Upper lobe of left lung (tissue), 6 donors: ENCODE results near the gene UNKL. TPM values are rescaled to one million over a fixed set of nuclear protein-coding genes. Genes with fewer than 3 reads are reported as not detected.
A peak's percentile ranks its signal among the peaks of the same experiment; 100 is the strongest.

Experiments used
- ATAC-seq, 2 donors: fragments of 200-7000 bp; cut with Tn5 transposase; one replicate each; pipeline ENCODE4 v1.9.1; 2022; ENCODE audit warnings: mild to moderate bottlenecking in 2 of 2, moderate library complexity in 2 of 2; ENCODE audit not compliant: low FRiP score in 2 of 2
- DNase-seq, 2 donors: peaks; one replicate each; pipeline ENCODE4 v3.0.0-alpha.2; 2019 to 2020
- H3K27ac ChIP-seq, 4 donors: fragments of 200-600 bp; sonication (generic); one replicate each; pipeline ENCODE4 v1.5.1; 2016 to 2019
- H3K27me3 ChIP-seq, 4 donors: fragments of 200-600 bp; sonication (generic); one replicate each; pipeline ENCODE4 v1.5.1; 2017 to 2019
- H3K36me3 ChIP-seq, 4 donors: fragments of 200-600 bp; sonication (generic); one replicate each; pipeline ENCODE4 v1.5.1; 2016 to 2019
- H3K4me1 ChIP-seq, 4 donors: fragments of 200-600 bp; sonication (generic); one replicate each; pipeline ENCODE4 v1.5.1; 2018 to 2019
- H3K4me3 ChIP-seq, 4 donors: fragments of 200-600 bp; sonication (generic); one replicate each; pipeline ENCODE4 v1.5.1; 2017 to 2019; ENCODE audit warnings: mild to moderate bottlenecking in 2 of 4, moderate library complexity in 1 of 4
- H3K9me3 ChIP-seq, 4 donors: fragments of 200-600 bp; sonication (generic); one replicate each; pipeline ENCODE4 v1.5.1; 2018 to 2019
- EP300 ChIP-seq, 4 donors: sonication (generic); formaldehyde crosslinking; IDR thresholded peaks; one replicate each; pipeline ENCODE4 v1.5.1; 2017; ENCODE audit warnings: antibody characterized with exemption in 4 of 4, control low read depth in 2 of 4
- POLR2A ChIP-seq, 4 donors: fragments of 450-650 bp; IDR thresholded peaks; one replicate each; pipeline ENCODE4 v1.5.1; 2016 to 2017; ENCODE audit warnings: antibody characterized with exemption in 4 of 4, mild to moderate bottlenecking in 2 of 4
- POLR2AphosphoS5 ChIP-seq, 2 donors: sonication (generic); formaldehyde crosslinking; IDR thresholded peaks; one replicate each; pipeline ENCODE4 v1.5.1; 2017; ENCODE audit warnings: antibody characterized with exemption in 2 of 2
- WGBS, 2 donors: methylation state at CpG; one replicate each; pipeline ENCODE4 v1.1.5; 2017 to 2018; 5-methylcytosine and 5-hydroxymethylcytosine counted together
- total RNA-seq, 6 donors: library from RNA; depleted of rRNA in 4 of 6; stranded (reverse); fragments of >200 nt in 4 of 6; gene quantifications; one replicate each; pipeline versions ENCODE4 v1.1.0 to v1.2.1, GENCODE V29; 2016 to 2021
- TF ChIP-seq, protein P1 (sequence below), 6 experiments: fragments of 450-650 bp in 4 of 6; fragments of 200-600 bp in 2 of 6; sonication (generic) in 2 of 6; IDR thresholded peaks; one replicate each; pipeline ENCODE4 v1.5.1; 2016 to 2019; ENCODE audit warnings: antibody characterized with exemption in 6 of 6
- donor health status: DM: no; HTN: no; CAD: no; lungs with moderate emphysema.
- donor health status: DM: no; HTN: yes; CAD: no; lungs with severe emphysema.

UNKL gene
- total RNA-seq, 6 donors from 2014 or later: 7.6 to 83.8 (median 28.0) TPM

DNA sequence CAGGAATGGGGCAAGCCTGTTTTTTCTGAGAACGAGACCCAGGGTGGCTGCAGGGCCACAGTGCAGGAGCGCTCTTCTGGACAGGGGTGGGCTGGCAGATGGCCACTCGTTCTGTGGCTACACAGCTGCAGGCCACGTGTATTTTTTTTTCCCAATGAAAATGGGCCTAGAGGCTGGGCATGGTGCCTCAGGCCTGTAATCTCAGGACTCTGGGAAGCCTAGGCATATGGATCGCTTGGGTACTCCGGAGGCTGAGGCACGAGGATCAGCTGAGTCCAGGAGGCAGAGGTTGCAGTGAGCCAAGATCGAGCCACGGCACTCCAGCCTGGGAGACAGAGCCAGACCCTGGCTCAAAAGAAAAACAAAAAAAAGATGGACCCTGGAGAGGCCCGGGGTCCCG, 6.8 kb downstream of the UNKL start:
- WGBS, 2 donors: 39 to 52% methylated on average over 9 to 10 of the region's 11 CpGs
- no peak for TF ChIP-seq POLR2A (IDR thresholded peaks at IDR 0.05)
- no peak for TF ChIP-seq POLR2AphosphoS5 (IDR thresholded peaks at IDR 0.05)
- TF ChIP-seq EP300 (IDR thresholded peaks at IDR 0.05): no peak
- TF ChIP-seq, protein P1, sequence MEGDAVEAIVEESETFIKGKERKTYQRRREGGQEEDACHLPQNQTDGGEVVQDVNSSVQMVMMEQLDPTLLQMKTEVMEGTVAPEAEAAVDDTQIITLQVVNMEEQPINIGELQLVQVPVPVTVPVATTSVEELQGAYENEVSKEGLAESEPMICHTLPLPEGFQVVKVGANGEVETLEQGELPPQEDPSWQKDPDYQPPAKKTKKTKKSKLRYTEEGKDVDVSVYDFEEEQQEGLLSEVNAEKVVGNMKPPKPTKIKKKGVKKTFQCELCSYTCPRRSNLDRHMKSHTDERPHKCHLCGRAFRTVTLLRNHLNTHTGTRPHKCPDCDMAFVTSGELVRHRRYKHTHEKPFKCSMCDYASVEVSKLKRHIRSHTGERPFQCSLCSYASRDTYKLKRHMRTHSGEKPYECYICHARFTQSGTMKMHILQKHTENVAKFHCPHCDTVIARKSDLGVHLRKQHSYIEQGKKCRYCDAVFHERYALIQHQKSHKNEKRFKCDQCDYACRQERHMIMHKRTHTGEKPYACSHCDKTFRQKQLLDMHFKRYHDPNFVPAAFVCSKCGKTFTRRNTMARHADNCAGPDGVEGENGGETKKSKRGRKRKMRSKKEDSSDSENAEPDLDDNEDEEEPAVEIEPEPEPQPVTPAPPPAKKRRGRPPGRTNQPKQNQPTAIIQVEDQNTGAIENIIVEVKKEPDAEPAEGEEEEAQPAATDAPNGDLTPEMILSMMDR (IDR thresholded peaks at IDR 0.05): no peak
- Histone ChIP-seq H3K36me3 (peaks cover 0 to 50% (median 21%) of the 10 kb centered on the region in 4 donors), H3K27me3 (no peaks in the 10 kb centered on the region), H3K27ac (peak overlapping the region in 1 of 4 donors; percentile 61), H3K4me3 (peak overlapping the region in 3 of 4 donors; percentile 40 to 49 (median 42)), H3K4me1 (peaks cover 13 to 22% (median 14%) of the 10 kb centered on the region in 4 donors), H3K9me3 (no peaks in the 10 kb centered on the region)
- ATAC-seq (peak; percentile 2 to 9), DNase-seq (no peak)

GRCh38 chr16:1403733-1404132, 10.8 kb downstream of the UNKL start:
- WGBS, 2 donors: 89 to 95% methylated on average over 14 of the region's 14 CpGs
- H3K27me3 ChIP-seq: no peaks in the 10 kb centered on the region
- no peak for DNase-seq
- peaks cover 30 to 68% (median 49%) of the 10 kb centered on the region in 4 donors for H3K36me3 ChIP-seq
- H3K4me3 ChIP-seq: no peak overlapping the region
- TF ChIP-seq POLR2A (IDR thresholded peaks at IDR 0.05): no peak
- TF ChIP-seq, protein P1 (IDR thresholded peaks at IDR 0.05): no peak
- no peak for TF ChIP-seq EP300 (IDR thresholded peaks at IDR 0.05)
- no peak for TF ChIP-seq POLR2AphosphoS5 (IDR thresholded peaks at IDR 0.05)
- peaks cover 10 to 12% (median 12%) of the 10 kb centered on the region in 4 donors for H3K4me1 ChIP-seq
- H3K9me3 ChIP-seq: no peaks in the 10 kb centered on the region
- H3K27ac ChIP-seq: no peak overlapping the region
- ATAC-seq: no peak

DNA sequence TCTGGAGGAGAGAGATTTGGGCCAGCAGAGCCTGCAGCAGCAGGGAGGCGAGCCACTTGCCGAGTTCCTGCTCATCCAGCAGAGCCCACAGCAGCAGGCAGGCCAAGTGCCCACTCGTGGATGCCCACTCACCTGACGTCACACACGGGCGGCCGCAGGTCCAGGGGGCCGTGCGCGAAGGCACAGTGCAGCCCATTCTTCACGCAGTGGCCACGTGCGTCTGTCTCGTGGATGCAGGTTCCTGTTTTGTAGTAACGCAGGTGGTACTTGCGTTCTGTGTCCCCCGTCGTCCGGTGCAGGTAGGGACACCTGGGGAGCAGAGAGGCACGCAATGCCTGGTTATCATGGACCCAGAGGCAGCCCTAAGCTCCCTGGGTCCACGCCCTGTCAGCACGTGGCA, 11.5 kb downstream of the UNKL start:
- ATAC-seq: no peak
- Histone ChIP-seq H3K27ac (no peak overlapping the region), H3K27me3 (no peaks in the 10 kb centered on the region), H3K4me3 (no peak overlapping the region), H3K36me3 (peaks cover 31 to 75% (median 56%) of the 10 kb centered on the region in 4 donors), H3K9me3 (no peaks in the 10 kb centered on the region), H3K4me1 (peaks cover 5 to 6% (median 5%) of the 10 kb centered on the region in 4 donors)
- DNase-seq: peak in 1 of 2 donors; percentile 73
- WGBS, 2 donors: 93 to 96% methylated on average over 19 to 22 of the region's 22 CpGs
- no peak for TF ChIP-seq POLR2A (IDR thresholded peaks at IDR 0.05)
- TF ChIP-seq, protein P1 (IDR thresholded peaks at IDR 0.05): no peak
- no peak for TF ChIP-seq EP300 (IDR thresholded peaks at IDR 0.05)
- no peak for TF ChIP-seq POLR2AphosphoS5 (IDR thresholded peaks at IDR 0.05)

- Histone ChIP-seq H3K4me3 (no peak overlapping the region), H3K36me3 (peaks cover 31 to 78% (median 59%) of the 10 kb centered on the region in 4 donors), H3K4me1 (no peaks in the 10 kb centered on the region), H3K27ac (no peak overlapping the region), H3K9me3 (no peaks in the 10 kb centered on the region), H3K27me3 (no peaks in the 10 kb centered on the region)
- no peak for DNase-seq
- ATAC-seq: no peak
- no peak for TF ChIP-seq POLR2A (IDR thresholded peaks at IDR 0.05)
- TF ChIP-seq, protein P1 (IDR thresholded peaks at IDR 0.05): no peak
- no peak for TF ChIP-seq POLR2AphosphoS5 (IDR thresholded peaks at IDR 0.05)
- TF ChIP-seq EP300 (IDR thresholded peaks at IDR 0.05): no peak
- WGBS, 2 donors: 91 to 93% methylated on average over 13 of the region's 13 CpGs
These were observed 12.7 kb downstream of the UNKL start for GRCh38 chr16:1401758-1402154.
